MM.1S (cell line): ENCODE data around the gene SLC35D2.

Experiments used
- DNase-seq: peaks from one replicate; pipeline ENCODE4 v3.0.0-alpha.2; 2015
- H2AFZ ChIP-seq: fragments of 300-600 bp; sonication (generic); 2 replicates; pipeline ENCODE4 v1.6.0; 2016; ENCODE audit warnings: antibody characterized with exemption, low read length
- H3F3A ChIP-seq: fragments of 300-600 bp; sonication (generic); 2 replicates; pipeline ENCODE4 v1.6.1; 2016; ENCODE audit warnings: mild to moderate bottlenecking, antibody characterized with exemption, low read length, moderate library complexity, mixed read lengths; ENCODE audit not compliant: insufficient read depth
- H3K27ac ChIP-seq: fragments of 300-600 bp; sonication (generic); 2 replicates; pipeline ENCODE4 v1.5.1; 2016; ENCODE audit warnings: mild to moderate bottlenecking, low read length
- H3K27me3 ChIP-seq: fragments of 300-600 bp; sonication (generic); replicated peaks from 2 replicates; pipeline ENCODE4 v1.6.0; 2016; ENCODE audit warnings: low read length; ENCODE audit not compliant: insufficient read depth
- H3K36me3 ChIP-seq: fragments of 300-600 bp; sonication (generic); replicated peaks from 2 replicates; pipeline ENCODE4 v1.6.1; 2016; ENCODE audit warnings: mild to moderate bottlenecking, low read length, mixed read lengths; ENCODE audit not compliant: insufficient read depth
- H3K4me1 ChIP-seq: fragments of 300-600 bp; sonication (generic); 2 replicates; pipeline ENCODE4 v1.6.1; 2016; ENCODE audit warnings: low read length, mixed read lengths
- H3K4me2 ChIP-seq: fragments of 300-600 bp; sonication (generic); 2 replicates; pipeline ENCODE4 v1.6.0; 2016; ENCODE audit warnings: low read depth, low read length
- H3K4me3 ChIP-seq: fragments of 300-600 bp; sonication (generic); 2 replicates; pipeline ENCODE4 v1.5.1; 2016; ENCODE audit warnings: low read length, mixed read lengths
- H3K79me2 ChIP-seq: fragments of 300-600 bp; sonication (generic); 2 replicates; pipeline ENCODE4 v1.6.1; 2016; ENCODE audit warnings: mixed run types, low read length, mixed read lengths
- H3K9ac ChIP-seq: fragments of 300-600 bp; sonication (generic); 2 replicates; pipeline ENCODE4 v1.6.1; 2016; ENCODE audit warnings: low read length, mixed read lengths
- H3K9me2 ChIP-seq: fragments of 300-600 bp; sonication (generic); replicated peaks from 2 replicates; pipeline ENCODE4 v1.6.1; 2016; ENCODE audit warnings: mild to moderate bottlenecking, low read length, mixed read lengths; ENCODE audit not compliant: insufficient read depth
- H3K9me3 ChIP-seq: fragments of 300-600 bp; sonication (generic); replicated peaks from 2 replicates; pipeline ENCODE4 v1.6.1; 2016; ENCODE audit warnings: mild to moderate bottlenecking, low read length, mixed read lengths; ENCODE audit not compliant: insufficient read depth
- H4K20me1 ChIP-seq: fragments of 300-600 bp; sonication (generic); 2 replicates; pipeline ENCODE4 v1.6.1; 2016; ENCODE audit warnings: mild to moderate bottlenecking, low read length, moderate library complexity, mixed read lengths; ENCODE audit not compliant: insufficient read depth
- CTCF ChIP-seq: fragments of 300-600 bp; sonication (generic); IDR thresholded peaks from 2 replicates; pipeline ENCODE4 v1.5.1; 2016; ENCODE audit warnings: antibody characterized with exemption, low read length, mixed read lengths
- EZH2 ChIP-seq: fragments of 300-600 bp; sonication (generic); optimal IDR thresholded peaks from 2 replicates; pipeline ENCODE3; 2017; ENCODE audit warnings: low read depth, mild to moderate bottlenecking, antibody characterized with exemption, low read length, mixed read lengths
- EZH2phosphoT487 ChIP-seq: fragments of 300-600 bp; sonication (generic); IDR thresholded peaks from 2 replicates; pipeline ENCODE4 v1.6.1; 2018; ENCODE audit warnings: antibody characterized with exemption, low read length

SLC35D2 gene

GRCh38 chr9:96342571-96343245 is 40.8 kb downstream of the SLC35D2 start:
- no peaks in the 10 kb centered on the region for H3K9me3 ChIP-seq
- DNase-seq, result no peak
- no peak overlapping the region for H3K9ac ChIP-seq
- H3K4me2 ChIP-seq, result no peak overlapping the region
- H3K27ac ChIP-seq, result no peak overlapping the region
- H3K9me2 ChIP-seq, result no peaks in the 10 kb centered on the region
- H3F3A ChIP-seq, result no peaks in the 10 kb centered on the region
- no peaks in the 10 kb centered on the region for H3K27me3 ChIP-seq
- no peak overlapping the region for H3K4me3 ChIP-seq
- H3K4me1 ChIP-seq, result no peaks in the 10 kb centered on the region
- H3K36me3 ChIP-seq, result no peaks in the 10 kb centered on the region
- H4K20me1 ChIP-seq, result no peaks in the 10 kb centered on the region
- H2AFZ ChIP-seq, result no peak overlapping the region
- no peak for TF ChIP-seq EZH2
- TF ChIP-seq CTCF, result no peak
- TF ChIP-seq EZH2phosphoT487, result no peak
- no peaks in the 10 kb centered on the region for H3K79me2 ChIP-seq

GRCh38 chr9:96340707-96341106 is 42.8 kb downstream of the SLC35D2 start:
- Histone ChIP-seq H4K20me1 (no peaks in the 10 kb centered on the region), H3K27ac (no peak overlapping the region), H3K4me1 (no peaks in the 10 kb centered on the region), H2AFZ (no peak overlapping the region), H3K79me2 (no peaks in the 10 kb centered on the region), H3K27me3 (no peaks in the 10 kb centered on the region), H3K36me3 (no peaks in the 10 kb centered on the region), H3K9me2 (no peaks in the 10 kb centered on the region), H3K9me3 (no peaks in the 10 kb centered on the region), H3F3A (no peaks in the 10 kb centered on the region), H3K9ac (no peak overlapping the region), H3K4me2 (no peak overlapping the region), H3K4me3 (no peak overlapping the region)
- TF ChIP-seq CTCF (no peak), EZH2 (no peak), EZH2phosphoT487 (no peak)
- no peak for DNase-seq

DNA sequence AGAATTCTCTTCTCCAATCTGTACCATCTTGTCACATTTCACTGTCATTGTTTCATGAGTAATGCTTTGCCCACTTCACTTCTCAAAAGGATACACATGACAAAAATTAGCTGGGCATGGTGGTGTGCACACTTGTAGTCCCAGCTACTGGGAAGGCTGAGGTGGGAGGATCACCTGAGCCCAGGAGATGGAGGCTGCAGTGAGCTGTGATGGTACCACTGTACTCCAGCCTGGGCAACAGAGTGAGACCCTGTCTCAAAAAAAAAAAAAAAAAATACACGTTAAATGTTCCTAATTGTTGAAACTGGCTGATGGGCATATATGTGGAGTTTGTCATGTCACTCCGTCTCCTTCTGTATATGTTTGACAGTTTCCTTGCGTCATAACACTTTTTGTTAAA is 45.2 kb downstream of the SLC35D2 start:
- DNase-seq, result no peak
- Histone ChIP-seq H3K27ac (no peak overlapping the region), H3K9me3 (no peaks in the 10 kb centered on the region), H4K20me1 (no peaks in the 10 kb centered on the region), H3K27me3 (no peaks in the 10 kb centered on the region), H3K4me3 (no peak overlapping the region), H3K36me3 (no peaks in the 10 kb centered on the region), H3F3A (no peaks in the 10 kb centered on the region), H3K4me2 (no peak overlapping the region), H2AFZ (no peak overlapping the region), H3K79me2 (no peaks in the 10 kb centered on the region), H3K9me2 (no peaks in the 10 kb centered on the region), H3K9ac (no peak overlapping the region), H3K4me1 (no peaks in the 10 kb centered on the region)
- TF ChIP-seq CTCF (no peak), EZH2 (no peak), EZH2phosphoT487 (no peak)
